ENCODE measurements around the gene OR2H2. TPM values are rescaled to one million over a fixed set of nuclear protein-coding genes. Genes with fewer than 3 reads are reported as not detected.

Gene OR2H2
- total and polyA plus RNA-seq, 2 of the 13 experiments (the other 11 are each of a cell fraction or from before 2014, with no cell fraction given), result not detected

- TF ChIP-seq CTCF (CRISPR knock-in tag; IDR thresholded peaks at IDR 0.05) (peak; percentile 90), ZNF574 (CRISPR knock-in tag; IDR thresholded peaks at IDR 0.05) (0 out of 2 replicates have a peak, but pooled peaks have one; percentile 30), GABPB1 (CRISPR knock-in tag; IDR thresholded peaks at IDR 0.05) (peak; percentile 29; the same call in 1 of the 2 replicates), GTF3A (CRISPR knock-in tag; conservative IDR thresholded peaks at IDR 0.05) (0 out of 2 replicates have a peak, but pooled peaks have one; percentile 78), KDM1A (CRISPR knock-in tag; IDR thresholded peaks at IDR 0.05) (no peak), THRA (CRISPR knock-in tag; IDR thresholded peaks at IDR 0.05; ENCODE audit: borderline replicate concordance) (no peak), XRCC5 (optimal IDR thresholded peaks at IDR 0.05; ENCODE audit: low read length) (peak; percentile 89), MEIS1 (CRISPR knock-in tag; IDR thresholded peaks at IDR 0.05; ENCODE audit: borderline replicate concordance) (peak; percentile 58; the same call in 1 of the 2 replicates), ZNF317 (CRISPR knock-in tag; IDR thresholded peaks at IDR 0.05) (no peak), MTF2 (CRISPR knock-in tag; IDR thresholded peaks at IDR 0.05; ENCODE audit: borderline replicate concordance) (peak; percentile 84; the same call in 1 of the 2 replicates), CSRNP1 (CRISPR knock-in tag; IDR thresholded peaks at IDR 0.05) (peak; percentile 50; the same call in 1 of the 2 replicates), NFRKB (IDR thresholded peaks at IDR 0.05) (no peak), ZNF343 (CRISPR knock-in tag; IDR thresholded peaks at IDR 0.05) (0 out of 2 replicates have a peak, but pooled peaks have one; percentile 40), ZFP90 (CRISPR knock-in tag; IDR thresholded peaks at IDR 0.05; ENCODE audit: borderline replicate concordance) (no peak), SAFB2 (CRISPR knock-in tag; IDR thresholded peaks at IDR 0.05; ENCODE audit: borderline replicate concordance, low read depth) (0 out of 2 replicates have a peak, but pooled peaks have one; percentile 20), ZNF556 (CRISPR knock-in tag; IDR thresholded peaks at IDR 0.05; ENCODE audit: borderline replicate concordance) (peak; percentile 66; the same call in 1 of the 2 replicates), ZNF34 (CRISPR knock-in tag; IDR thresholded peaks at IDR 0.05; ENCODE audit: borderline replicate concordance) (peak; percentile 64; the same call in 1 of the 2 replicates), ZBTB46 (CRISPR knock-in tag; IDR thresholded peaks at IDR 0.05; ENCODE audit: borderline replicate concordance) (peak; percentile 65; the same call in 1 of the 2 replicates)
Measured at GRCh38 chr6:29628419-29629281, 43.7 kb downstream of the OR2H2 start (continued).

All from HepG2 (cell line).